ENCODE results near the gene DPM3. TPM values are rescaled to one million over a fixed set of nuclear protein-coding genes. Genes with fewer than 3 reads are reported as not detected.
A peak's percentile ranks its signal among the peaks of the same experiment; 100 is the strongest.

Gene DPM3
- total and polyA plus RNA-seq, 2 donors (not counting 3 experiments of a cell fraction or from before 2014, with no cell fraction given), result 69.6 to 258 TPM

- CTCF ChIA-PET, result interaction anchor here (0.8 to 15.5 kb wide), 5 partner anchors 9 to 66 kb away, joined by 3 to 204 read pairs (median 4); no protein-coding TSS in a partner anchor
These were observed 13.0 kb downstream of the DPM3 start, which contains the start of gene EFNA1 for GRCh38 chr1:155127105-155127966. Gene EFNA1, plus strand, starts transcription at chr1:155127876. Its CDS starts 102 bp downstream, at chr1:155127978.

More at GRCh38 chr1:155127105-155127966, 13.0 kb downstream of the DPM3 start, which contains the start of gene EFNA1:
- H2AFZ ChIP-seq (ENCODE audit: low read depth, low read length), result peak within 1 kb of the TSS; percentile 46
- no peaks in the 10 kb centered on the region for H4K20me1 ChIP-seq (replicated peaks; ENCODE audit: control insufficient read depth, extremely low read depth, insufficient read depth, low read length)
- peak within 1 kb of the TSS; percentile 68 for H3K27ac ChIP-seq (ENCODE audit: insufficient read depth, low read depth, low read length)
- H3K4me3 ChIP-seq (replicated peaks in 1 of 3; ENCODE audit: insufficient read depth in 1 of 3, low read depth in 1 of 3, low read length in 3 of 3), result peak within 1 kb of the TSS; percentile 51 to 95 (median 91)
- no peaks in the 10 kb centered on the region for H3K27me3 ChIP-seq (ENCODE audit: control insufficient read depth in 2 of 2, insufficient read depth in 2 of 2, low read length in 2 of 2)
- no peaks in the 10 kb centered on the region for H3K9me3 ChIP-seq (replicated peaks; ENCODE audit: control insufficient read depth, insufficient read depth, low read length)
- peak; percentile 93 for DNase-seq (ENCODE audit: low read depth, low spot score)
- H3K4me2 ChIP-seq (ENCODE audit: insufficient read depth, low read length), result peak within 1 kb of the TSS; percentile 87
- no TSS peak for BruUV-seq (replicated peaks)
- dilution Hi-C loops (cut with MboI; ENCODE audit: extremely low pct_ligation_motif_present, low sequenced_read_pairs) (no loop called here), intact Hi-C loops (cut with micrococcal nuclease) (loop anchor here (1.0 to 5.0 kb wide), 4 partner anchors 8 to 155 kb away; partner anchors contain the start of genes CKS1B, DPM3, SHC1 and SLC50A1)
- peak; percentile 95 for TF ChIP-seq POLR2A (IDR thresholded peaks at IDR 0.05; ENCODE audit: low read depth, low read length)
- TF ChIP-seq JUN (IDR thresholded peaks at IDR 0.05; ENCODE audit: borderline replicate concordance, insufficient read depth, insufficient read length, low read depth), result no peak
- TF ChIP-seq GATA2 (IDR thresholded peaks at IDR 0.05; ENCODE audit: insufficient read depth, insufficient read length, low read depth, low read length), result no peak
- TF ChIP-seq EZH2 (IDR thresholded peaks at IDR 0.05; ENCODE audit: borderline replicate concordance, low read depth, low read length, severe bottlenecking), result no peak
- TF ChIP-seq MYC (IDR thresholded peaks at IDR 0.05; ENCODE audit: low read depth, low read length), result peak; percentile 14
- TF ChIP-seq MAX (IDR thresholded peaks at IDR 0.05; ENCODE audit: insufficient read depth, insufficient read length), result peak; percentile 39
- peak; percentile 85 for TF ChIP-seq POLR2AphosphoS5 (IDR thresholded peaks at IDR 0.05; ENCODE audit: insufficient read depth, low read depth, low read length)
- H3K36me3 ChIP-seq (ENCODE audit: control insufficient read depth in 2 of 2, extremely low read depth in 1 of 2, insufficient read depth in 2 of 2, low read length in 2 of 2), result peaks cover 10 to 15% of the 10 kb centered on the region in 2 experiments
- H3K79me2 ChIP-seq (ENCODE audit: control insufficient read depth, insufficient read depth, low read length), result peaks cover 29% of the 10 kb centered on the region
- peaks cover 59% of the 10 kb centered on the region for H3K4me1 ChIP-seq (ENCODE audit: control insufficient read depth, extremely low read depth, insufficient read depth, low read length)
- POLR2A ChIA-PET, result no interaction called here
- peak; percentile 93 for FAIRE-seq
- no peaks in the 10 kb centered on the region for H3K9me1 ChIP-seq (replicated peaks; ENCODE audit: control insufficient read depth, extremely low read depth, insufficient read depth, low read length)
- H3K9ac ChIP-seq (replicated peaks; ENCODE audit: extremely low read depth, insufficient read depth, low read length), result peak within 1 kb of the TSS; percentile 92

Data from endothelial cell of umbilical vein (primary cell).